WI38 (cell line): ENCODE data around the gene TNFRSF25.

Experiments used
- H3K4me3 ChIP-seq: 2 replicates; pipeline ENCODE4 v1.5.1; 2011; ENCODE audit warnings: low read depth, mild to moderate bottlenecking, control low read depth, low read length
- TF ChIP-seq, protein P1 (sequence below): IDR thresholded peaks from 2 replicates; pipeline ENCODE4 v1.5.1; 2012; ENCODE audit warnings: low read depth, mild to moderate bottlenecking, control low read depth, low read length

The TNFRSF25 gene

DNA sequence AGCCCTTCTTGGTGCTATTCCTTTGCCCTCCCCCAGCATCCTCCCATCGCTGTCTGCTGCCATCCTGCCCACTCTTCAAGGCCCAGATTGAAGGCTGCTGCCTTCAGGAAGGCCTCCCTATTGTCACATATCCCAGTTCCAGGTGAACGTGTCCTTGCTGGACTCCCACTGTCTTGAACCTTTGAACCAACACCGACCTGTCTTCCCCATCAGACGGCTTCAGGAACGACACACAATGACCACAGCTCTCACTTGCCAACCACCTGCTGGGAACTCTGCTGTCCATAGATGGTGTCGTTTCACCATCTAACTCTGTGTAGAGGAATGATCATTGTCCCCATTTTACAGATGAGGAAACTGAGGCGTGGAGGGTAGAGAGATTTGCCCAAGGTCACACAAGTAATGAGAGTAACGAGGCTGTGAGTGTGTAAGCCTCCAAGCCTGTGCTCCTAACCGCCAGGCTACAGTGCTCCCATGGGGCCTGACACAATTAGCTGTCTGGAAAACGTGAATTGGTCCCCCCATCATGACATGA lies 35.4 kb upstream of the TNFRSF25 start:
- TF ChIP-seq, protein P1, sequence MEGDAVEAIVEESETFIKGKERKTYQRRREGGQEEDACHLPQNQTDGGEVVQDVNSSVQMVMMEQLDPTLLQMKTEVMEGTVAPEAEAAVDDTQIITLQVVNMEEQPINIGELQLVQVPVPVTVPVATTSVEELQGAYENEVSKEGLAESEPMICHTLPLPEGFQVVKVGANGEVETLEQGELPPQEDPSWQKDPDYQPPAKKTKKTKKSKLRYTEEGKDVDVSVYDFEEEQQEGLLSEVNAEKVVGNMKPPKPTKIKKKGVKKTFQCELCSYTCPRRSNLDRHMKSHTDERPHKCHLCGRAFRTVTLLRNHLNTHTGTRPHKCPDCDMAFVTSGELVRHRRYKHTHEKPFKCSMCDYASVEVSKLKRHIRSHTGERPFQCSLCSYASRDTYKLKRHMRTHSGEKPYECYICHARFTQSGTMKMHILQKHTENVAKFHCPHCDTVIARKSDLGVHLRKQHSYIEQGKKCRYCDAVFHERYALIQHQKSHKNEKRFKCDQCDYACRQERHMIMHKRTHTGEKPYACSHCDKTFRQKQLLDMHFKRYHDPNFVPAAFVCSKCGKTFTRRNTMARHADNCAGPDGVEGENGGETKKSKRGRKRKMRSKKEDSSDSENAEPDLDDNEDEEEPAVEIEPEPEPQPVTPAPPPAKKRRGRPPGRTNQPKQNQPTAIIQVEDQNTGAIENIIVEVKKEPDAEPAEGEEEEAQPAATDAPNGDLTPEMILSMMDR: no peak
- no peak overlapping the region for H3K4me3 ChIP-seq

DNA sequence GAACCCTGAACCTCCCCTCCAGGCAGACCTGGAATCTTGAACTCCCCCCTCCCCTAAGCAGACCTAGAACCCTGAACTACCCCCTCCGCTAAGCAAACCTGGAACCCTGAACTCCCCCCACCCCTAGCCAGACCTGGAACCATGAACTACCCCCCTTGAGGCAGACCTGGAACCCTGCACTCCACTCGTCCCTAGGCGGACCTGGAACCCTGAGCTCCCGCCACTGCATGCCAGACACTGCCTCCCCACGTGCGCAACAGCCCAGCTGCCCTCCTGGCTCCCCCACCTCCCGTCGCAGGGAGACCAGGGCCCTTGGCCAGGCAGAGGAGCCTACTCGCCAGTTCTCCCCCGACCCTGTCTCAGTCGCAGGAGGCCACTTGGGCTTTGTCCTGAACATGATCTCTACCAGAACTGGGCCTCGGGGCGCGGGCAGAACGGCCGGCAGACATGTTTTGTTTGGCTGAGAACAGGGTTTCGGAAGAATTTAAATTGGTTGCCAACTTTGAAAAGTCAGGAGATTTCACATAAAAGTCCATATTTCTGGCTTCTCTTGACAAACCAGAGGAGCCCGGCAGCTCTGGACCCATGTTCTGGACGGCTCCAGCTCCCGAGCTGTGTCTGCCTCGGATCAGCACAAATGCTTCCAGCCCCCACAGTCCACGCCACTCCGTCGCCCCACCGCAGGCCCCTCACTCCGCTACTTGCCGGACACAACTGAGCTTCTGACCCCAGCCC lies 34.7 kb upstream of the TNFRSF25 start:
- TF ChIP-seq, protein P1: no peak
- H3K4me3 ChIP-seq: no peak overlapping the region

DNA sequence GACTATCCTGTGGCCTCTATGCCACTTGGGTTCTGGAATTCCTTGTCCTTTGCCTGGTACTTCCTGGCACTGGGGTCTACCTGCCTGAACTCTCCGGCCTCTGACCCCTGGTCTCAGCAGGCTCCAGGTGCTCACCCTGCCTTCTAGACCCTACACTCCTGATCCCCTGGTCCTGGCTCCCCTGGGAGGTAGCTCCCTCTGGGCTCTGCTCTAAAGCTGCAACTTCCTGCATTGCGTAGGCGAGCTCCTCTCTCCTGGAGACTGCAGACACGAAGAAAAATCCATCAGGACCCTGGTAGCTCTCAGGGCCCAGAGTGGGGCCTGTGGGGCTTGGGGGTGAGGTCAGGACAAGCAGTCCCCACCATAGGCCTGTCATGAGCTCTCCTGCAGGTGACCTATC lies 33.3 kb upstream of the TNFRSF25 start:
- TF ChIP-seq, protein P1: no peak
- no peak overlapping the region for H3K4me3 ChIP-seq

DNA sequence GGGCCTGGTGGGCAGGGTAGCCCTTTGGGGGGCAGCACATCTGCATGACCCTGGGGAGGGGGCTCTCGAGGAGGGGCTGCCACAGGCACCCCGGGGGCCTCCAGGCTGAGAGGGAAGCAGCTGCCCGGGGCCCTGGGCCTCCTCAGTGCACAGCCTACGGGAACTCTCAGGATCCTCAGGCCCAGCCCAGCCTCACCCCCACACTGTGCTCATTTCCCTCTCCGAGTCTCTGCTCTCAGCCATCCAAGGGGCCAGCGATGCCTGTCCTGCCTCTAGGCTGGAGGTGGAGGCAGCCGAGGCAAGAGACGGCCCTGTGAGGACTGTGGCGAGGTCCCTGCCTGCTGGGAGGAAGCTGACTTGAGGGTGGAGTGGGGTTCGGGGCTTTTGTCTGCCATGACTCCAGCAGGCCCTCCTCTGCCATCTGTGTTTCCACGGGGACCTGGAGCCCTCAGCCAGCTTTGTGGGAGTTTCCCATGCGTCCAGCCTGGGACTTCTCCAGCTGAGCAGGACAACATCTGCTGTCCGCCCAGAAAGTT lies 32.7 kb upstream of the TNFRSF25 start:
- no peak overlapping the region for H3K4me3 ChIP-seq
- TF ChIP-seq, protein P1: no peak

DNA sequence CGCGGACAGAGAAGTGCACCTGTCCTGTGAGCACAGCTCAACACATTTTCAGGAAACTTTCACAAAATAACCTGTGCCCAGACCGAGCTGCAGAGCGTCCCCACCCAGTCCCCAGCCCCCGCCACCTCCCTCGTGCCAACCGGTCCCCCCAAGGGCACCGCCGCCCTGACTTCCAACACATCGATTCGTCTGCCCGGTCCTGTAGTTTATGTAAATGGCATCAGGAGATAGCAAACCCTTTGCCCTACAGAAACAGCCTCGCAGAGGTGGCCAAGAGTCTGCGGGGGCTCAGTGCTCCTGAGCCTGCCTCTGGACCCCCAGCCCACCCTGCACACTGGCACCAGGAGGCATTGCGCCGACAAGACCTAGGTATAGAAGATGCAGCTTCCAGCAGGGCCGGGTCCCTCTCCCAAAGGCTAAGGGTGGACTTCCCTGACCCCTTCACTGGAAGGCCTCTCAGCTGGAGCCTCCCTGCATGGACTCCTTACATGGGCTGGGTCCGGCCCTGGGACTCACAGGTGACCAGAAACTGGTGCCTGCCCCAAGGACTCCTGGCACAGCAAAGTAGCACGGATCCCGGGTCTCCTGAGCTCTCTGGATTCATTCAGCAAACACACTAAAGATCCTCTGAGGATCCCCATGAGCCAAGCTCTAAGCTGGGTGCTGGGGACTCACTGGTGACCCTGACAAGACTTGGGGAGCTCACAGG lies 32.0 kb upstream of the TNFRSF25 start:
- H3K4me3 ChIP-seq: peak overlapping the region; percentile 57
- TF ChIP-seq, protein P1: no peak

DNA sequence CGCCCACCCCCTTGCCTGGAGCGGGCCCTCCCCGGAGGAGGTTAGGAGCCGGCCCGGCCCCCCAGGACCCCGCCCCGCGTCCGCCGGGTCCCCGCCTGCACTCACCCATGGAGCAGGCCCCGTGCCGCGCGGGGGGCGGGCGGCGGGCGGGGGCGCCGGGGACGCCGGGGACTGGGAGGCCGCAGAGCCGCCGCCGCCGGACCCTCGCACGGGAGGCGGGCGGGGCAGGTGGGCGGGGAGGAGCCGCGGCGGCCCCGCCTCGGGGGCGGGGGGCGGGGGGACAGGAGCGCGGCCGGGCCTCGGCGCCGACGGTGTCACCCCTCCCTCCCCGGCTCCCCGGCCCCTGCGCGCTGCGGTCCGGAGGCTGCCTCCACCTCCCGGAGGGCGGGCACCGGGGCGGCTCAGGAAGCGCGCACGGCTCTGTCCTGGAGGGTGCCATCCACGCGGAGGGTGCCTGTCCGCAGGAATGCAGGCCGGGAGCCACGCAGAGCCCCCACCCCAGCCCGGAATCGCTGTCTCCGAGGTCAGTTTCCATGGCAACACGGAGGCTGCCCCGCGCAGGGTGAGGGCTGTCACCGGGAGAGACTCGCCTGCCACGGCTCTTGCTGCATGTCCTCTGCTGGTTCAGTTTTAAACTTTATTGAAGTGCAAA lies 31.4 kb upstream of the TNFRSF25 start:
- TF ChIP-seq, protein P1: no peak
- peak overlapping the region; percentile 57 for H3K4me3 ChIP-seq
